ENCODE measurements around the gene FYB1.

Gene FYB1

GRCh38 chr5:39203951-39204350 lies 15.4 kb downstream of the FYB1 start:
- no peak for DNase-seq (ENCODE audit: low read depth in 2 of 2)

DNA sequence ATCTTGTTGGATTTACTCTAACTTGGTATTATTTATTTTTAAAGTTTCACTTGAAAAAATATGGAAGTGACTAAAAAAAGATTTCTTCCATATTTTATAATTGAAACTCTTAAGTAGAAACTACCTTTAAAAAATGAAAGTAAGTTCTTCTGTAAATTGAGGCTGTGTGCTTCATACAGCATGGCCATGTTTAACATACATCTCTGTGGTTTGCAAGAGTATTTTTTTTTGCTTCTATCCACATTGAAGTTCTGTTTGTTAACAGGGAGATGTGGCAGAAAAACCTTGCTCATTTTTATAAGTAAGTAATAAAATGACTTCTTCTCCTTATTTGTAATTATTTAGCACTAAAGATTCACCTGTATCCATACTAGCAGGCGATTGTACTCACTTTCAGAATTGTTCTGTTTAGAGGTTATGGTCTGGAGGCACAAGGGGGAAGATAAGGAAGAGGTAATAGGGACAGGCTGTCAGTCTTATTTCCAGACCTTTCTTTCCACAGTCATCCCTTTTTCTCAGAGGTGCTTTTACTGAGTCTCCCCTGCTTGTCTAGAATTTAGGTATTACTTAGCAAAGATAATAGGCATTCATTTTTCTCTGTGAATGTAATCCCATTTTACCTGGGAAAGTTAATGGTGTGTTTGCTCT lies 16.0 kb downstream of the FYB1 start:
- no peak for DNase-seq (ENCODE audit: low read depth in 2 of 2)

GRCh38 chr5:39202597-39203274 lies 16.6 kb downstream of the FYB1 start:
- DNase-seq (ENCODE audit: low read depth in 2 of 2): no peak

- no peak for DNase-seq (ENCODE audit: low read depth in 2 of 2)
Measured at GRCh38 chr5:39201781-39202596, 17.4 kb downstream of the FYB1 start.

GRCh38 chr5:39201160-39201780 lies 18.1 kb downstream of the FYB1 start:
- no peak for DNase-seq (ENCODE audit: low read depth in 2 of 2)

GRCh38 chr5:39200081-39200480 lies 19.3 kb downstream of the FYB1 start:
- no peak for DNase-seq (ENCODE audit: low read depth in 2 of 2)

DNA sequence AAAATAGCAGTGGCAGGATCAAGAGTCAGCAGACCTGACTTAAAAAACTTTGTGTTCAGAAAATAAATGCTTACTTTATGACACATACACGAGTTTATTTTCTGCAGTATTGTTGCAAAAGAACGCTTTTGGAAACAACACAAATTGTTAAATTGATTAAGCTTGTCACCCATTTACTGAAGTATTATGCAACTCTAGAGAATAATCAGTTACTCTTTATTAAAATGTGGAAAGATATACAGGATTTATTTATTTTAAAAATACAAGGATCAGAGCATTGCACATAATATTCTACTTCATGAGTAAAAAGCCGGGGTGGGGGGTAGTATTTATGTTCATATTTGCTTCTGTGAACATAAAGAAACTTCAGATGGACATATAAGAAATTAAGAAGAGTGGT lies 20.0 kb downstream of the FYB1 start:
- DNase-seq (ENCODE audit: low read depth in 2 of 2): no peak

DNA sequence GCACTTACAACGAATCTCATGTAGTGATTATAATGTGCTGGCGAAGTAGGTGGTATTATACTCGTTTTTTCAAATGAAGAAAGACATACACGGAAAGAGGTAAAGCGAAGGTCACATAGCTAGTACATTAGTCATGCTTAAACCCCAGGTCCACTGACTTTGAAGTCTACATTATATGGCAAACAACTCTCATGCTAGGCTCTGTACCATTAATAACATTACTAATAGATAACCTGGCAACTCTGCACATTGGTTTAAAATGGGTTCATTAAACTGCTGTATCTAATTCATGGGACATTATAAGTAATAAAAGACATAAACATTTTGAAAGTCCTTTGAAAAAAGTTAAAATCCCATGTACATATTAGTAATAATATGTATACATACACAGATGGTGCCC lies 21.2 kb downstream of the FYB1 start:
- no peak for DNase-seq (ENCODE audit: low read depth in 2 of 2)

DNA sequence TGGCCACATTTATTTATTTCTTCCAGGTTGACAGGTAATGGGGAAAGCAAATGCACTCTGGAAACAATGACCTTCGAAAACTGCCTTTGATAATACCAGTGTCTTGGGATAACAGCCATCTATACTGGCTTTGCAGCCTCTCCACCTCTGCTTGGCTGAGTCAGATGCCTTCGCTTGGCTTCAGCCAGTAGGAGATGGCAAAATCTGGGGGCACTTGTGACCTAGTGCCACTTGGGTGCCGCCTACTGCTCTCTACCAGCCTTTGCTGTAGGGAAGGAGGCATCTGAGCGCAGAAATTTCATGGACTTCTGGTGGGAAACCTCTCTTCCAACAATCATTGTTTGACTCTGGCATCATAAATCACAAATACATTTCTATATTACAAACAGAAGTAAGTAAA lies 21.8 kb downstream of the FYB1 start:
- no peak for DNase-seq (ENCODE audit: low read depth in 2 of 2)

GRCh38 chr5:39195198-39195826 lies 24.1 kb downstream of the FYB1 start:
- no peak for DNase-seq (ENCODE audit: low read depth in 2 of 2)

- no peak for DNase-seq (ENCODE audit: low read depth in 2 of 2)
Measured at GRCh38 chr5:39194466-39195136, 24.8 kb downstream of the FYB1 start.

GRCh38 chr5:39193553-39194465 lies 25.6 kb downstream of the FYB1 start:
- DNase-seq (ENCODE audit: low read depth in 2 of 2): no peak

GRCh38 chr5:39192450-39193160 lies 26.8 kb downstream of the FYB1 start:
- DNase-seq (ENCODE audit: low read depth in 2 of 2): no peak

DNA sequence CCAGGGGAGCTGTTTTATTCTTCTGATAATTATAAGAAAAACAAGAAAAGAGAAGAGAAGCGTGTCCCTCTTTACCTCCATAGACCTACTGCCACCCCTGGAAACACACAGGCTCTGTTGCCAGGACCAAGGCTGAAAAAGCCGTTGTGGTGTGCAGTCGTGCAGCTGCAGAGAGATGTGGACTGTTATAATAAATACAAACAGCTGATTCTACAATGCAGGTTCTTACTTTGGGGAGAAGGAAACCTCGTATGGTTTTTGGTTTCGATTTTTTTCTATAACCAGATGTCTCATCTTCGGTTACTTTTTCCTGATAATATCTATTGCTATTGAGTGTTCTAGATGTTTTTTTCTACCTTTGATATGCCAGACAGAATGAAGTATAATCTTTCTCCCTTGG lies 28.1 kb downstream of the FYB1 start:
- DNase-seq (ENCODE audit: low read depth in 2 of 2): no peak

GRCh38 chr5:39190311-39191102 lies 28.9 kb downstream of the FYB1 start:
- no peak for DNase-seq (ENCODE audit: low read depth in 2 of 2)

DNA sequence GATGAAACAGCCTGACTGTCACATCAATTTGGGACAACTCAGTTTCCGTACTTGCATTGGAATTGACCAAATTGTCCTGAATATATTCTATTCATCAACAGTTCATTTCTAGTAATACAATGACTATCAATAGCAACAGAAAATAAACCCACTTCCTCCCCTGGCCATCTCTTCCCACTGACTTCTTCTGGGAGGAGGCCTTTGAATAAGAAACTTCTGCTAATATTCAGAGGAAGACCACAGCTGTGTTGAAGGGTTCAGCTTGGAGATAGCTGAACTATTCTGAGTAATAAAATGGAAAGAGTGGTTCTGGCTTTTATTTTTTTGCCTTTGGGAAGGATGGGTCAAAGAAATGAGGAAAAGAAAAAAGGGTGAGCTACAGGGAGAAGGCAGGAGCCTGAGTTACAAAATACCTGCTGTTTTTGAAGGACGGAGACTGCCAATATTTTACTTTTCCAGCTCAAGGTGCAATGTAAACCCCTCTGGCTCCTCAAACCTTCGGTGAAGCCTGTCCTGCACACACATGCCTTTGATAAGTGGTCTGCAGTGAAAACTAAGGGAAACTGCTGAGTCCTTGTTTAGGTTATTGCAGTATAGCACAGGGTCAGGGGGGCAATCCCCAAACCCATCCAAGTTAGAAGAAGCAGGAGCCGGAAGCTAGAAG lies 29.9 kb downstream of the FYB1 start:
- no peak for DNase-seq (ENCODE audit: low read depth in 2 of 2)

DNA sequence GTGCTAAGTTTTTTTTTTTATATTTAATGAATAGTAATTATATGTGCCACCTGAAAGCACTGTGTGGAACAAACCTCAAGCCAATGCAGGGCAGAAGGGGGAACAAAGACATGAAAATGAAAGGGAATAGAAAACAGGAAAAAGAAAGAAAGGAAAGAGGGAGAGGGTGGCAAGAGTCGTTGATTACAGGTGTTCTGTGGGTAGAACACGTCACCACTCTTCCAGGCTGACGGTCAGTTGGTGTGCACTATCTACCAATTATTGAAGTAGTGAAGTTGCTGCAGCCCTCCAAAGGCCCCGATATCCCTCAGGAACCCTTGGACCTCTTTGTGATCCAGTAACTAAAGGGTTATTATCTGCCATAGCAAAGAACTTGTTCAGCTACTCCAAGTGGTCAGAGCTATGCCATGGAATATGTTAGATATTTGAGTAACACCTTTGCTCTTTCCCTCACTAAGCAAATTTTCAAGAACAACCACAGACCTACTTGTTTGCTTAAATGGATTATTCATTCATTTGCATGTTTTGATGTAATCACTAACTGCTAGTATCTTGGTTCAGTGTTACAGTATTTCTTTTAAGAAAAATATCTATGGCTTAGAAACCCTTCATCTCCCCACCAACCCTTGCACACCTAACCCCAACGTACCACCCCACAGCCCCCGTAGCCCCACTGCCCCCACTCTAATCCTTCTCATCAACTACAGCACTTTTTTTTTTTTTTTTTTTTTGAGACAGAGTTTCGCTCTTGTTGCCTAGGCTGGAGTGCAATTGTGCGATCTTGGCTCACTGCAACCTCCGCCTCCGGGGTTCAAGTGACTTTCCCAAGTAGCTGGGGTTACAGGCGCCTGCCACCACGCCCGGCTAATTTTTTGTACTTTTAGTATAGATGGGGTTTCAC lies 31.3 kb downstream of the FYB1 start:
- no peak for DNase-seq (ENCODE audit: low read depth in 2 of 2)
